GM19239 (cell line): ENCODE results near the gene IL17RD.

Experiments
- DNase-seq: peaks from one replicate; pipeline ENCODE4 v3.0.0; 2011; ENCODE audit warnings: low spot score; ENCODE audit not compliant: insufficient read length
- FAIRE-seq: peaks from 2 replicates; lab custom pipeline; 2011; peaks lifted over from hg19 to GRCh38; lab: Jason Lieb, UNC

The IL17RD gene

GRCh38 chr3:57133157-57133556, 32.0 kb downstream of the IL17RD start:
- FAIRE-seq = no peak
- DNase-seq = no peak

DNA sequence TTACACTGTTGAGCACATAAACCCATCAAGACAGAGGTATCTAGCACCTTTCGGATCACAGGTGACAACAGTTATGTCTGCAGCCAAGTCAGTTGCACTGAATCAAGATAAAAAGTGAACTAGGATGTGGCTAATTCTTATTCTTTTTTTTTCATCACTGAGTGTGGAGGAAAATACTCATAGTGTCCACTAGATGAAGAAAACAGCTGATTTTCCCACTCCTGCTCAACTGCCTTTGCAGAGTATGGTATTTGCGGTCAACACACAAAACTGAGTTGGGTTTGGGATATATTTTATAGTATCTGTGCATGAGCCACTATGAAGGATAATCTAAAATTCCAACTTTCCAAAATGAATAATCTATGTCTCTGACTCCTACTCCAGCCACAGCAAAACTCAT, 32.5 kb downstream of the IL17RD start:
- no peak for DNase-seq
- no peak for FAIRE-seq

- no peak for DNase-seq
- no peak for FAIRE-seq
Measured at GRCh38 chr3:57131210-57131588, 34.0 kb downstream of the IL17RD start.

DNA sequence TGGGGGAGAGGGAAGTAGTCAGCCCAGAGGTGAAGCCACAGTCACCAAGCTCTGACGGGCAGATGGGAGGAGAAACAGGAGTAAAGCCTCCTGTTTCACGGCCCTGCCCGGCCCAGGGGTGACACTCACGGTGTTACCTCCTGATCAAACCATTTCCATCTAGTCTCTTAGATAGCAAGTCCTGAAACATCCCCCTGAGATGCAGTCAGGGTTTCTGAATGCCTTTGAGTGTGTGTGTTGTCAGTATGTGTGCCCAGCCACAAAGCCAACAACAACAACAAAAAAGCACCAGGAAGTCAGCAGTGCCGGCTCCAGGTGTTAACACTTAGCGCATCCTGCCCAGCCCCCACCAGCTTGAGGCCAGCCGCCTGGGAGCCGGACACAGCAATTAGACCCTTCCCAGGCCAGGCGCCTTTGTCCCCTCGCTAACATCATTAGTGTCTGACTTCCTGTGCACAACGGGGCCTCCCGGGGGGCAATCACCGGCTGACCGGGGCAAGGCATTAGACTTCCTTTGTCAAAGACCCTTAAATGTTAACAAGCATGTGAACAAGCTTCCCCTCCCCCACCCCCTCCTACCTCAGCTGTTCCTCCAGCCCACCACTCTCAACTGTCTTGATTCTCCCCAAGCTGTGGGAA, 34.5 kb downstream of the IL17RD start:
- FAIRE-seq = no peak
- no peak for DNase-seq

DNA sequence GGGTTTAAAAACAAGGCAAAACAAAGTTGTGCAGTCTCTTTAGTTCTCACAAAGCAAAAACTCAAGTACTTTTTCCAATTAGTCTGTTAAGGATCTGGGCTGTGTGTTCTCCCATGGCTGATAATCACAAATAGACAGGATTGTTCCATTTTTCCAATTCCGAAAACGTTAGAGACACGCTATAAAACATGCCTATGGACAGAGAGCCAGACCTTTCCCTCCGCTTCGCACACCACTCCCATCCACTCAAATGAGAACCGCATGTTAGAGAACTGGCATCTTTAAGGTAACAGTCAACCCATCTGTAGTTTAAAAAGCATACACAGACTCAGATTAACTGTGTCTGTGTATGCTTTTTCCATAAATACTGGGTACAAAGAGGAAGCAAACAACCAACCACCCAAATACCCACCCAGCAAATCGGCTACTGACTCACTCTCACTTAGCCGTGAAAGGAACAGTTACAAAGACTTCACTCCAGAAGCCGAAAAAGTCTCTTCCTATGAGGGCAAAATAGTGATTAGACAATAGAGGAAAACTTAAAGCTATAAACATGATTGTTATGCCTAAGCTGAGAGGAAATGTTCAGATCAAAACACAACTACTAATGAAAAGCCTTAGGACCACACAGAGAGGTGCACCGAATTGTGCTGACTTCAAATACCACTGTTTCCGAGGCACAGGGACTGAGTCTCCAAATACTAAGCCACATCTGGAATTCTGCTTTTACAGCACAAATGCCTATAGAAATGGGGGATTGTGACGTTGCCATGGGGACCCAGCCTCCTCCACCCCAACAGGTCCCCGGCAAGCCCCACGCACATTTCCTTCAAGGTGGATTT, 36.1 kb downstream of the IL17RD start:
- no peak for FAIRE-seq
- no peak for DNase-seq

GRCh38 chr3:57127891-57128518, 37.1 kb downstream of the IL17RD start:
- DNase-seq = no peak
- FAIRE-seq = no peak

DNA sequence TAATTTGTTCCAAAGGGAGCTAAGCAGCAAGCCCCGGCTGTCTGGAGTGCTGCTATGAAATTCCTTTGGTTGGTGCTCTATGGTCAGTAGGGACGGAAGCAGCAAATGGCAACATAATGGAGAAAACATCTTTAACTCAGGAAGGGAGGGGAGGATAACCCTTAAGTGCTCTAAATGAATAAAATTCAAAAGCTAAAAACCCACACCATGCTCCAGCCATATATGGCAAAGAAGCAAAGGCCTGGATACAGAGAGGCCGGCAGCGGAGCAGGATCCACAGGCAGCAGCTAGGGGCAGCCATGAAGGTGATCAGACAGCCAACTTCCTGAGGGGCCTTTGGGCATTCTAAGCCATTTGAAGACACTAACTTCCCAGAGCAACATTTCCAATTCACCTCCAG, 38.9 kb downstream of the IL17RD start:
- DNase-seq (no peak), FAIRE-seq (no peak)

GRCh38 chr3:57120451-57121174, 44.5 kb downstream of the IL17RD start:
- FAIRE-seq (no peak), DNase-seq (no peak)

- no peak for DNase-seq
- no peak for FAIRE-seq
Measured at GRCh38 chr3:57120040-57120439, 45.1 kb downstream of the IL17RD start.

DNA sequence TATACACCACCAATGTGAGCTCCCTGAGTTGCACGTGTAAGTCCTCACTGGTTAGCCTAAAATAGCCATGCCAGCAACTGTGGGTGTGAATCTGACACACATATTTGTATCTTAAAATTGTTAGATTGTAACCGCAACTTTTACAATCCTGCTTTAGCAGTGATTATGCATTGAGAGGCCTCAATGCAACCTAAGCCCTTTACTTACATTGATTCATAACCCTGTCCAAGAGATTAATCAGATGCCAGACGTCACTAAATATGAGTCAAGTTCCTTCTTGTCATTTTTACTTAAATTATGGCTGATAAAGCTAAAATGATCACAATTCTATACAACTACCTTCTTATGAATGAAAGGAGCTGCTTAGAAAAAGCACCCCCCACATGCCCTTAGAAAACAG, 46.9 kb downstream of the IL17RD start:
- FAIRE-seq = no peak

GRCh38 chr3:57116501-57116900, 48.7 kb downstream of the IL17RD start:
- DNase-seq (no peak), FAIRE-seq (no peak)

More for the DNA sequence above, 46.9 kb downstream of the IL17RD start:
- DNase-seq = no peak

DNA sequence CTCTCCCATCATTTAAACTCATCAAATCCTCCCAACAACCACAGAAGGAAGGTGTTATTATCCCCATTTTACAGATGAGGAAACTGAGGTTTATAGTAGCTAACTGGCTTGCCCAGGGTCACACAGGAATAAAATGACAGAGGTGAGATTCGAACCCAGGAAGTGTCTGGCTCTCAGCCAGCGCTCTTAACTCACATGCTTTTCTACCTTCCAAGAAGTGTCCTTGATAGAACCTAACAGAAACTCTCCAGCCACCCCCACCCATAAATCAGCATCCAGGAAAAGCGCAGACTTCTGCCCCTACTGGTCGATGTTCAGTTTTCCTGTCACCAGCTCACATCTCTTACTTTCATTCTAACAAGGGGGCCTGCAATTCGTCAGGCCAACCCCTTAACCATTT, 52.9 kb downstream of the IL17RD start:
- FAIRE-seq = no peak
- no peak for DNase-seq

- DNase-seq (no peak), FAIRE-seq (no peak)
Measured at GRCh38 chr3:57110798-57111197, 54.4 kb downstream of the IL17RD start.

- DNase-seq = no peak
Measured at GRCh38 chr3:57110214-57110613, 54.9 kb downstream of the IL17RD start.

GRCh38 chr3:57109437-57110199, 55.5 kb downstream of the IL17RD start:
- FAIRE-seq (no peak), DNase-seq (no peak)

More at GRCh38 chr3:57110214-57110613, 54.9 kb downstream of the IL17RD start:
- FAIRE-seq = no peak

DNA sequence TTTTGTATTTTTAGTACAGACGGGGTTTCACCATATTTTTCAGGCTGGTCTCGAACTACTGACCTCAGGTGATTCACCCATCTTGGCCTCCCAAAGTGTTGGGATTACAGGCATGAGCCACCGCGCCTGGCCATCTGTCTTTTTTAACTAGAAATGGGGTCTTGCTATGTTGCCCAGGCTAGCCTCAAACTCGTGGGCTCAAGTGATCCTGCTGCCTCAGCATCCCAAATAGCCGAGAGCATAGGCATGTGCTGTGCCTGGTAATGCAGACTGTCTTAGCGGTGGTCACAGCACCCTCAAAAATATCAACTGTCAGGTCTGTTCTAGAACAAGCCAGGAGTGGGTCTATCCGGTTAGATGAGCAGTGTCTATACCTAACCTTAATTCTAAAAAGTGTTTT, 56.5 kb downstream of the IL17RD start:
- FAIRE-seq (no peak), DNase-seq (no peak)

DNA sequence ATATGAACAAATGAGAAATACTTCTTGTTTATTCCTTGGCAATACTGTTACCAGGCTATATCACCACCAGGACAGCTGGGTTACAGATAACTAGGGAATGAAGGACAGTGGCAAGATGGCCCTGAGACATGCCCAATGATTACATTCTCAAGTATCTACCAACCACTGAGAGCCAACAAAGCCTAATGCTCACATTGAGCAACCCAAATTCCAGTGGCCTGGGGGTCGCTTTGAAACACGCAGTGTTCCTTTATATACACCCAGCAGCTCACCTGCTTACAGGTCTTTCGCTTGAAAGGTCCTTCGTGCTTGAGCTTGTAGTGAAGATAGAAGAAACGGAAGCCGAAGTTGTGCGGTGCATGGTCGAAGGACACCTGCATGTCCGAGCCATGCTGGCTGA, 59.6 kb downstream of the IL17RD start:
- no peak for DNase-seq
- FAIRE-seq = no peak

- FAIRE-seq (peak; percentile 93), DNase-seq (peak; percentile 50)
Measured at GRCh38 chr3:57100046-57100695, 65.0 kb downstream of the IL17RD start.
